ENCODE results near the gene RPS2.

DNA sequence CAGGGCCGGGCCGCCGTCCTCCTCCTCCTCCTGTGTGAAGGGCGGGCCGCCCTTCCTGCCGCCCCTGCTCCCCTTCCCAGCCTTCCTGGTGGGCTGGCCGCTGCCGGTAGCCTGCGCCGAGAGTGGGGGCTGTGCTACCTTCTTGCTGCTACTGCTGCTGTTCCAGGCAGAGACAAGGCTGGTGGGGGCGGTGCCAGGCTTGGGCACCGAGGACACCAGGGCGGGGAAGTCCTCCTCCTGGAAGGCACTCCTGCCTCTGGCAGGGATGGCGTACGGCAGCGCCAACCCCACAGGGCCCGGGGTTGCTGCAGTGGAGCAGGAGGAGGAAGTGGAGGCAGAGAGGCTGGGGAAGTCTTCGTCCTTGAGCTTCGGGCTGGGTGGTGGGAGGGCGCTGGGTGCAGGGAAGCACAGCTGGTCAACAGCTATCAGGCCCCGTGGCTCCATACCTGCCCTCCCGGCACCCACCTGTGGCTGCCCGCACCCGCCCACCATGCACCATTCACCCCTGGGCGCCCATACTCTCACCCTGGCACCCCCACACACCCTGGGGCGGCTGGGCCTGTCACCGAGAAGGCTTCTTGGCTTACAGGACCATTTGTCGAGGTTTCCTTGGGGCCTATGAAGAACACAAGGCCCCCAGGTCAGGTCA lies 35.4 kb upstream of the RPS2 start:
- peak in 2 of 3 donors; percentile 48 to 50 for TF ChIP-seq POLR2AphosphoS5 (IDR thresholded peaks at IDR 0.05)
- TF ChIP-seq, protein P1, sequence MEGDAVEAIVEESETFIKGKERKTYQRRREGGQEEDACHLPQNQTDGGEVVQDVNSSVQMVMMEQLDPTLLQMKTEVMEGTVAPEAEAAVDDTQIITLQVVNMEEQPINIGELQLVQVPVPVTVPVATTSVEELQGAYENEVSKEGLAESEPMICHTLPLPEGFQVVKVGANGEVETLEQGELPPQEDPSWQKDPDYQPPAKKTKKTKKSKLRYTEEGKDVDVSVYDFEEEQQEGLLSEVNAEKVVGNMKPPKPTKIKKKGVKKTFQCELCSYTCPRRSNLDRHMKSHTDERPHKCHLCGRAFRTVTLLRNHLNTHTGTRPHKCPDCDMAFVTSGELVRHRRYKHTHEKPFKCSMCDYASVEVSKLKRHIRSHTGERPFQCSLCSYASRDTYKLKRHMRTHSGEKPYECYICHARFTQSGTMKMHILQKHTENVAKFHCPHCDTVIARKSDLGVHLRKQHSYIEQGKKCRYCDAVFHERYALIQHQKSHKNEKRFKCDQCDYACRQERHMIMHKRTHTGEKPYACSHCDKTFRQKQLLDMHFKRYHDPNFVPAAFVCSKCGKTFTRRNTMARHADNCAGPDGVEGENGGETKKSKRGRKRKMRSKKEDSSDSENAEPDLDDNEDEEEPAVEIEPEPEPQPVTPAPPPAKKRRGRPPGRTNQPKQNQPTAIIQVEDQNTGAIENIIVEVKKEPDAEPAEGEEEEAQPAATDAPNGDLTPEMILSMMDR (IDR thresholded peaks at IDR 0.05 in 8 of 11, conservative IDR thresholded peaks at IDR 0.05 in 3 of 11), result no peak
- TF ChIP-seq POLR2A (IDR thresholded peaks at IDR 0.05), result no peak
